Fibroblast of lung (primary cell): ENCODE results near the gene LPCAT1.

Experiments used
- CTCF ChIP-seq, 2 donors: IDR thresholded peaks in 1 of 2; conservative IDR thresholded peaks in 1 of 2; 1 replicate in 1 of 2; 2 replicates in 1 of 2; pipeline ENCODE4 v1.5.1; 2011 to 2012; ENCODE audit warnings: low read length in 2 of 2, control low read depth in 1 of 2, inconsistent platforms in 1 of 2, low read depth in 1 of 2, mild to moderate bottlenecking in 1 of 2
- EZH2 ChIP-seq: IDR thresholded peaks from 2 replicates; pipeline ENCODE4 v1.5.1; 2012; ENCODE audit warnings: low read length, control low read depth, mild to moderate bottlenecking; ENCODE audit errors: missing control alignments

GRCh38 chr5:1493413-1493812 lies 30.3 kb downstream of the LPCAT1 start:
- no peak for TF ChIP-seq CTCF (conservative IDR thresholded peaks at IDR 0.05 in 1 of 2, IDR thresholded peaks at IDR 0.05 in 1 of 2; ENCODE audit: low read depth in 1 of 2, low read length in 2 of 2)
- no peak for TF ChIP-seq EZH2
